GM21529 (cell line): Measurements from ENCODE around the gene SLIT1.

ENCODE experiments used
- ATAC-seq: cut with Tn5 transposase; IDR thresholded peaks from one replicate; pipeline ENCODE4 v1.9.1; 2021; ENCODE audit not compliant: unreplicated experiment

Gene SLIT1

DNA sequence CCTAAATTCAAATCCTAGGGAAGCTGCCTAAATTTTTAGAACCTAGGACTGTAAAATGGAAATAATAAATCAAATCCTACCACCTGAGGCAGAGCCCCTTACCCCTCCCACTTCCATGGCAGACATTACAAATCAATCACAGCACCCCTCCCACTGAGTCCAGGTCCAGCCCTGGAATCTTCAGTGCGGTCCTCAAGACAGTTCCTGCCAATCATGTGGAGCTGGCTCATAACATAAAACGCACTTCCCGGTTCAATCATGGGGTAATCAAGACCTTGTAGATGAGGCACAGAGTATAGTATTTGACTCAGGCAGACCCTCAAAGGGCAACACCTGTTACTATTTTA lies 157.0 kb downstream of the SLIT1 start:
- ATAC-seq = no peak

DNA sequence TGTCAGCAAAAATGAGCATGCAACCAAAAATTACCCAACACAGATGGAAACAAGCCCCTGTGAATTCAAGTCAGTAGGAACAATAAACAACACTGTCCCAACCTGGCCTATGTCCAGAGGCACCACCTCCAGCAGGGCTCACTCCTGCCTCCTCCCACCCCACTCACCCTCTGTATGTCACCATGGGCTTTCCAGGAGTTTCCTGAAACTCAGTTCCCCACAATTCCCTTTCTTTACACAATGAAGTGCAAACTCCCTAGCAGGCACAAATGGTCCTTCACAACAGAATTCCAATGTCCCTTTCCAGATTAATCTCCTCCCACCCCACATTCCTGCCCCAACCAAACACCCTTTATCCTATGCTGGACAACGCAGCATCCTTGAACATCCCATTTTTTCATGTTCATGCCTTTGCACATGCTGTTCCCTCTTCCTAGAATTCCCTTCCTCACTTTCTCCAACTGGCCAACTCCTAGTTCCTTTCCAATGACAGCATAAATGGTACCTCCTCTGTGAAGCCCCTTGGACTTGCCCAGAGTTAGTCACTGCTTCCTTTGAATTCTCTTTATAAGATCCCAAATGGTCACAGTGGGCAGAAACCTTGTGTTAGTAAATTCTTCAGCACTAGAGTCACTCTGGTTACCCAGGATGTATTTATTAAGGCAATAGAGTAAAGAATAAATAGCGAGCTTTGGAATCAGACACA lies 157.5 kb downstream of the SLIT1 start:
- no peak for ATAC-seq

DNA sequence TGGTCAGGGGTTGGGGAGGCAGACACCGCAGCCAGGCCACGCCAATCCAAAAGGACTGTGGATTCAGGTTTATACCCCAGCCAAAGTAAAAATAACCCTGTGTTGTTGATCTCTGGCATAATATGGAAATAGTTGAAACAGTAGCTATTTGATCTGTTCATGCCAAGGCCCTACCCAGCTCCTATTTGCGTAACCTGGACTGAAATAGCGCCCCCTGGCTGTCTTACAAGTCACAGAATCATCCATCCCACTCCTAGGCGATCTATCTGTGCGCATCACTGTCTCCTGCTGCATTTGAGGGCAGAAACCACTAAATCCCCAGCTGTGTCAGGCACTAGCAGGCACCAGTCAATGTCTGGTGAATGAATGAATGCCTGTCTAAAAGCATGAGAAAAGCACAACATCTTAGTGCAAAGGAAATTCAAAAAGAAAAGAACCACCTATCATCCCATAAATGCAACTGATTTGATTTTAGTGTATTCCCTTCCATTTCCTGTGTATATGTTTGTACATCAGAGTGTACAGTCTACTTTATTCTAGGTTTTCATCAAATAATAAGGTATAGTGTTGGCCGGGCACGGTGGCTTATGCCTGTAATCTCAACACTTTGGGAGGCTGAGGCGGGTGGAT lies 160.0 kb downstream of the SLIT1 start:
- ATAC-seq = peak; percentile 42

DNA sequence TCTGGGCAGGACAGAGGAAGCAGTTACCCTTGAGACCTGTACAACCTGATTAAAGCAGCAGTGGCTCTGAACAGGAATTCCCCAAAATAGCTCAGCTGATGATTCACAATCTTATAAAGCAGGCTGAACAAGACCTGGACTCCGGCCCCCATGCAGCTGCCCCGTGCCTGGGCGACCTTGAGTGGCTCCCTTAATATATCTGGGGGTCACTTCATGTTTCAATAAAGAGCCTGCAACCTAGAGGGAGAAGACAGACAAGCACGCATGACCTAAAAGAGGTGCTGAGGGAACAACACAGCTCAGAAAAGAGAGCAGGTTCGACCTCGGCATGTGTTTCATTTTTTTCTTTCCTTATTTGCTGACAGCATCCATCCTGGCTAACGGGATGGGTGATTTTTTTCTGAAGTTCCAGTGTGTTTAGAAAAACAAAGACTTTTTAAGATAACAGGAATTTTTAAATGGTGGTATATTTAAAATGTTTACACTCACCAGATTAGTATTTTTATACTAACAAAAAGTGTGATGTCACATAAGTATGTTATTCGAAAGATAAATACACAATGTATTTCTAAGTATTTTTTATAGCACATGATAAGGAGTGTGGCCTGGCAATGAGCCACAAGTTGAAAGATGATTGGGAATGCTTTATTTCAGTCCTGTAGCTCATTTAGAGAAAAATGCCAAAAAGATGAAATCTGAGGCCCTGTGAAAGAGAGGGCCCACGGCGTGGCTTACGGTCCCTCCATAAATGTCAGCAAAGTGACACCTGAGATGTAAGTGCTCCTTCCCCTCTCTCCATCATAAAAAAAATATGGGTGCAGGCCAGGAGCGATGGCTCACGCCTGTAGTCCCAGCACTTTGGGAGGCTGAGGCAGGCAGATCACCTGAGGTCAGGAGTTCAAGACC lies 161.3 kb downstream of the SLIT1 start:
- ATAC-seq = no peak

DNA sequence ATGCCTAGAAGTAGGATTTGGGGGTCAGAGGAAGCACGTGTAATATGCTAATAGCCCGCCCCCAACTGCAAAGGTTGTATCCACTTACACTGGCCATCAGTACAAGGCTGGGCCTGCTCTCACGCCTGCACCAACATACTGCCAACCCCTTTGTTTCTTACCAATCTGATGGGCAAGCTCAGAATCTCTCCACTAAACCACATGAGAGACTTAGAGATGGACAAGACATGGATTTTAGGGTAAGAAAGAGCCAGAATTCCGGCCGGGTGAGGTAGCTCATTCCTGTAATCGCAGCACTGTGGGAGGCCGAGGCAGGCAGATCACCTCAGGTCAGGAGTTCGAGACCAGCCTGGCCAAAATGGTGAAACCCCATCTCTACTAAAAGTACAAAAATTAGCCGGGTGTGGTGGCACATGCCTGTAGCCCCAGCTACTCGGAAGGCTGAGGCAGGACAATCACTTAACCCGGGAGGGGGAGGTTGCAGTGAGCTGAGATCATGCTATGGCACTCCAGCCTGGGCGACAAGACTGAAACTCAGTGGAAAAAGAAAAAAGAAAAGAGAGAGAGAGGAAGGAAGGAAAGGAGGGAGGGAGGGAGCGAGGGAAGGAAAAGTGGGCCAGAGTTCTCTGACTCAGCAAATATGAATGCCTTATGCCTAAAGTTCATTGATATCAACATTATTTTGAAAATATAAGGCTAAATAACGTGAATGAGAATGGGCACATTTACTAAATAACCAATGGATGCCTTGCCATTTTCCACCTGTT lies 162.2 kb downstream of the SLIT1 start:
- ATAC-seq = no peak

DNA sequence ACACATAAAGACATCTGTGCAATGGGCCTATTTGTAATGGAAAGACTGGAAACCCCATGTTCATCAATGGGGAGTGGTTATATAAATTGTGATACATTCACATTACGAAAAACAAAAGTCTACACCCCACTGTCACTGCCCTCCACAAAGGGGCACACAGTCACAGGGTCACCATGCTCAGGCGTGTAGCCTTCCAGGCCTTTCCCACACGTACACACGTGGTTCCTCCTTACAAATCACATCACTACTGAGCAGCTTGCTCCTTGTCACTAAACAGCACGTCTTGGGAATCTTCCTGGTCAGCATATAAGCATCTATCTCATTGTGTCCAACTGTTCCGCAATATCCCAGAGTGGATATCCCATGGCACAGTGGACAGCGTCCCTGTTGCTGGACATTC lies 163.1 kb downstream of the SLIT1 start:
- no peak for ATAC-seq

DNA sequence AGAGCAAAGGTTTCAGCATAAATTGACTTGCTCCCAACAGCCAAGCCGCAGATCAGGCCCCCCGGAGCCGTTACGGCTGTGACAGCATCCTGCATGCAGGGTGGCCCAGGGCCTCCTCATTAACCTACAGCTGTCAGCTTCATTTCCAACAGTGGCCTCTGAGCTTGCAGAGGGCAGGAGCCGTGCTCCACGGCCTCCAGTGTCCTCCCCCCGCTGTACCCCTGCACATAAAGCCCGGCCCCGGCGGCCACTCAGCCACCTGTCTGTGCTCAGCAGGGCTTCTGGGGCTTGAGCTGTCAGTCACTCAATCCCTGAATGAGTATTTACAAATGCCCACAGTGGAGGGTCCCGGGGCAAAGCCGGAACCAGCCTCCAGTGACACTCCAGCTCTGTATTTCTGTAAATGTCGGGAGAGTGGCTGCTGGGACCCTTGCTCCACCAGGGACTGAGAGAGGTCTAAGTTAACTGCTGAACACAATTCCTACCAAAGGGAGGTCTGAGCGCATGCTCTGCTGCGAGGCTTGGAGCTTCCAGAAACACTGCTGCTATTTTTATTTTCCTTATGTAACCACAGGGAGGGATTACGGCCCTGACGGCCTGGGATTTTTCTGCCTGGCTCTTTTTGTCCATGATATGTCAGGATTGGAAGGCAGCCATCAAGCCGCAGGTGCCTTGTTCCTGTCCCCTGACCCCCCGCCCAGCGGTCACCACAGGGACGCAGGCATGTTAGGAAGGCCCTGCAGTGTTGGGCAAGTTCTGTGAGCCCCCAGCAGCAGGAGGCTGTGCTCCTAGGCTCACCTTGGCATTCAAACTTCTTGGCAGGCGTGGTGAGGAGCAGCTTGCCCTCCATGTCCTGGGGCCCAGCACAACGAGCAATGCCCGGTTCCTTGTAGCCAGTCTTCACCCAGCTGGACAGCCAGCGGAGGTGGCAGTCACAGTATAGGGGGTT lies 165.0 kb downstream of the SLIT1 start:
- ATAC-seq = no peak

DNA sequence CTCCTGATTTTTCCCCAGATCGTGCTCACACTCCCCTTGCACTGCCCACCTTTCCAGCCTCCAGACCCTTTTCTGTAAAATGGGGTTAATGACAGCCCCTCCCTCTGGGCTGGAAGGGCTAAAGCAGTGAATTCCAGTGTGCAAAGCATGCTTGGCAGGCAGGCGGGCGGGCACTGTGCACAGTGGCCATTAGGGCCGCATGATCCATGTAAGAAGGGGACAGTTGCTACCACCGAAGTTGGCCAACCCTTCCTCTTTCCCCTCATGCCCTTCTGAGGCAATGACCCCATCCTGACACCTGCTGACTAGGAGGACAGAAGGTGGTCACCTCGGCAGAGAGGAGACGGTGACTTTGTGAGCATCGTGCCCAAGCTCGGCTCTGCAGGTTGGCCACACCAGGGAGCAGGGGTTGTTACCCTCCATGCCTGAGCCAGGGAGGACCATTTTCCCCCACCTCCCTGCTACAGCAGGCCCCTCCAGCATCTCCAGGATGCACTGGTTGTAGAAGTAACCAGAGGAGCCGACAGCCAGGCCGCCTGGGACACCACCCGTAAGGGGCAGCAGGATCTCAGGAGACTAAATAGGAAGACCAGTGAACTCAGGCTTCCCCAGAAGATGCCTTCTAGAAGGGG lies 166.4 kb downstream of the SLIT1 start:
- ATAC-seq = no peak

DNA sequence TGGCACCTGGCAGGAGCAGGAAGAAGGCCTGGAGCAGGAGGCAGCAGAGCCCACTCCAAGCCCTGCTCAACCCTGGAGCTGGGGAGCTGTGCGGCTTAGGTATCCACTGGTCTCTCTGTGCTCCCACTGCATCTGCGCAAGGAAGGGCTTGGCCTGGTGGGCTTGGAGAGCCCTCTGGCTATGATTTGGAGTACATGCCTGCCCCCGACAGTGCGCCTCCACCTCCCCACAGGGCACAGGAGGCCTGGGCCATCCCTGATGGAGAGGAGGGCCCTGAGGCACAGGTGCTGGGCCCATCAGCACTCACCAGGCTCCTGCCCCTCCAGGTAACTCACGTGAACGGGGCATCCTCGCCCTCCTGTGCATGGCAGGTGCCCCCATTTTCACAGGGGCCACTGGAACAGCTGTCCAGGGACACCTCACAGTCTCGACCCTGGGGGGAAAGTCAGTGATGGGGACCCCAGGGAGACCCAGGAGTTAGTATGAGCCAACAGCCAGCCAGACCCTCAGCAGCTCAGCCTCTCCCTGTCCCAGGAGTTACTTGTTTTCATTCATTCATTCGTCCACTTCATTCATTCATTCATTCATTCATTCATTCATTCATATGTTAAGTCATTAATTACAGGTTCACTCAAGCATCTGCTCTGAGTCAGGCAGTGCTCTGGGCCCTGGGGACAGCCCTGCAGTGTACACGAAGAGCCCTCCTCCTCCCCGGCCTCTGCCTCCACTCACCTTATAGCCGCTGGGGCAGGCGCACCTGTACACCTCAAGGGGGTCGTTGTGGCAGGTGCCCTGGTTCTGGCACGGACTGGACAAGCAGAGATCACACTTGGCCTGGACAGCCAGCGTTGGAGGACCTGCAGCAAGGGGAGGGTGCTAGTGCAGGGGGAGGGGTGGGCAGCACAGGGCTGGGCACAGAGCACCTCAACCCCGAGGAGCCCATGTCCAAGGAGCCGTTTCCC lies 167.2 kb downstream of the SLIT1 start:
- ATAC-seq = no peak

DNA sequence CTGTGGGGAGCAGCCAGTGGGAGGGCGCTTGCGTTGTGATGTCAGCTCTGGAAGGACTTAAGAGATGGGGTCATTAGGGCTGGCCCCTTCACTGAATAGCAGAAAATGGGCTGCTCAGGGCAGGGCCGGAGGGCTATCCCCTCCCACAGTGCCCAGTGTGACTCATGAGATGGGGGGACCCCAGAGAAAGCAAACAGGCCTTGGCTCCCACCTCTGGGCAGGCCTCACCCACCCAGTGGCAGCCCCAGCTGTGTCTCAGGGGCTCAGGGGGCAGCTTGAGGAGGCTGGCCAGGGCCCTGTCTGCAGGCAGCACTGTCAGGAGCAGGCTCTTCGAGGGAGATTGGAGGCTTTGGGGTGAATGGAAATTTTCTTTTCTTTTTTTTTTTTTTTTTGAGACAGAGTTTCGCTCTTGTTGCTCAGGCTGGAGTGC lies 168.3 kb downstream of the SLIT1 start:
- ATAC-seq = no peak

DNA sequence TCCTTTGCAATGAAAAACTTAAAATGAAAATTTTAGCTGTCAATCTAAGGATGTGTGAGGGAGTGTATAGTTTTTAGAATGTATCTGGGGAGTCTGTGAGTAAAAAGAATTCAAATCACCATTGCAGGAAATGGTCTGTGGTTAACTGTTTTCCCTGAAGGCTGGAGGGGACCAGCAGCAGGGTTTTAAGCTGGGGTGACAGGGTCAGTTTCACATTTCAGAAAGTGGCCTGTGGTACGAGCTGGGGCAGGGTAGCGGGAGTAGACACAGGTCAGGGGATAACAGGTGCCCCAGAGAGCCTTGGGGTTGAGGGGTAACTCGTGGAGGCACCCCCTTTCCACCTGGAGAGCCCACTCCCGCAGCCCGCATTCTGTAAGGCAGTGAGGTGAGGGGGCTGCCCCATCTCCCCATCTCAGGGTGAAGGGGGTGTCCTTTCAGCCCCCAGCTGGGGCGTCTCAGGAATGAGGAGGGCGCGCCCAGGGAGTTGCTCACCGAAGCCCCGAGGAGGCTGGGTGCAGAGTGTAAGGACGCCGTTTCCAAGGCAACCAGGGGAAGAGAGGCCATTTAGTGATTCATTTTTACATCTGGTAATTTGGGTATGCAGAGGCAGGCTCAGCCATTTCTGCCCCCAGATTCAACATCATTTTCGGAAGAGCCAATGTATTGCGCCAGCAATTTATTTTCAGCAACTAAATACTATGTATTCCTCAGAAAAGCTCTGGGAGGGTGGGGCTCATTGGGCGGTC lies 168.9 kb downstream of the SLIT1 start:
- peak; percentile 80 for ATAC-seq

DNA sequence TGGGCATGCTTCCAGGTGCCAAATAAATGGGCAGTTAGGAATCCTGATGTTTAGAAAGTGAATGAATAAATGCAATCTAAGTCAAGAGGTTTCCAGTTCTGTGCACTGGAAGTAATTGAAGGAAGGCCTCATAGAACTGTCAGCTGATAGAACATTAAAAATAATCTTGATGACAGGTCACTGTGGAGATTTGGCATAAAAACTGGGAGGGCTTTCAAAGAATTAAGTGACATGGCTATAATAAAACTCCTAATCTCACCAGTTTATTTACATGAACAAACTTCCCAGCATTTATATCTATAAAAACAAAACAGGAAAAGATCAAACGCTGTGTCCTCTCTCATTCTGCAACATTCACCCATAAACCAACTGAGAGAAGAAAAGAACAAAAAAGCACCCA lies 170.5 kb downstream of the SLIT1 start:
- no peak for ATAC-seq

DNA sequence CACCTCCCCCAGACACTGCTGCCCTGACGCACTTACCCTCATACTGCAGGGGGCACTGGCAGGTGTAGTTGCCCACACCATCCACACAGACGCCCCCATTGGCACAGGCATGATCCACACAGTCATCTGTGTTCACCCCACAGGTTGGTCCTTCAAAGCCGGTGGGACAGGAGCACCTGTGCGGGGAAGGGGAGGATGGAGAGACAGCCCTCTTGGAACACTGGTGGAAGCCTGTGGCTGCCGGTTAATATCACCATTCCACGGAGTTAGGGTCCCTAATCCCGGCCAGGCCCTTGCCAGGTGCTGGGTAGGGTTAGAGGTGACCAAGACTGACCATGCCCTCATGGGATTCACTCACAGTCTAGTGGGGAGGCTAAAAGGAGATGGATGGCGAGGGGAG lies 171.8 kb downstream of the SLIT1 start:
- no peak for ATAC-seq

DNA sequence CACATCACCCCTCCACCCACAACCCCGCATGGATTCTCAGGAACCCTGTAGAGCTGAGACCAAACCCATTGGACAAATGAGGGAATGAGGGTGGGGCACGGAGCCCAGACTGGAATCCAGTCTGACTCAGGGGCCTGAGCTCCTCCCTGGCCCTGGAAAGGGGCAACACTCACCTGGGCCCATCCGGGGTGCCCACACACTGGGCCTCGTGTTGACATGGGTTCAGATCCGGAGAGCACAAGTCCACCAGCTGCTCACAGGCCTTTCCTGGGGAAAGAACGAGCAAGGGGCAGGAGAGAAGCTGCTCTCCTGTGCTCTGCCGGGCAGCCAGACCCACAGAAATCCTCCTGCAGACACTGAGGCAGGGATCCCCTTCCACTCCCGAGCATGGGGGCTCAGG lies 172.2 kb downstream of the SLIT1 start:
- ATAC-seq = no peak

DNA sequence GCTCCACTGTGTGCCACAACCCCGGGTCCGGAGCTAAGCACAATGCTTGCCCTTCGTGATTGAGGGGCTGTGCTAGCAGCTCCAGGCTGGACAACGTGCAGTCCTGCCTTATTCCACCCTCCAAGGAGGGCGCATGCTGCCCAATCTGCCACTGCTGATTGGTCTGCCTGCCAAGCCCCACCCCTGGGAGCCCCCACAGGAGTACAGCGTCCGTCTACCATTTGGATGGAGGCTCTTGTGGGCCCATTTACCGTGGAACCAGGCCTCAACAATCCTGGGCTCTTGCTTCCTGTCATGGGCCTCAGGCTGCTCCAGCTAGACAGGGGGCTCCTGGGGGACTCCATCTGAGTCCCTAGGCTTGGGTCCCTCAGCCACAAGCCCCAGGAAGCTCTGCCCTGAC lies 173.3 kb downstream of the SLIT1 start:
- ATAC-seq = no peak

DNA sequence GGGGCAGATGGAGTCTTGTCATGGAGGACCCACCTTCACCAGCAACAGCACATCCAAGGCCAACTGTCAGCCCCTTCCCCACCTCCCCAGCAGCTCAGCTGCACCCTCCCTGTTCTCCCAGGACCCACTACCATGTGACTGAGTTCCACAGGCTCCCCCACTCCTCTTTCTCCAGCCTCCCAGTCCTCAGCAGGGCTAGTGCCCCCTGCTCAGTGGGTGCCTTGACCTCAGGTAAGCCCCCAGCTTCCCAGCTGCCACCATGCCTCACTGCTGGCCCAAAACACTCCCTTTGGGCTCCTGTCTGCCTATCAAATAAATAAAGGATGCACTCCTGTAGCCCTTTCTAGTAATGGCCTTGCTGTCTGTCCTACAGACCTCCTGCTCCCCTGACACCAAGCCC lies 174.4 kb downstream of the SLIT1 start:
- ATAC-seq = no peak

DNA sequence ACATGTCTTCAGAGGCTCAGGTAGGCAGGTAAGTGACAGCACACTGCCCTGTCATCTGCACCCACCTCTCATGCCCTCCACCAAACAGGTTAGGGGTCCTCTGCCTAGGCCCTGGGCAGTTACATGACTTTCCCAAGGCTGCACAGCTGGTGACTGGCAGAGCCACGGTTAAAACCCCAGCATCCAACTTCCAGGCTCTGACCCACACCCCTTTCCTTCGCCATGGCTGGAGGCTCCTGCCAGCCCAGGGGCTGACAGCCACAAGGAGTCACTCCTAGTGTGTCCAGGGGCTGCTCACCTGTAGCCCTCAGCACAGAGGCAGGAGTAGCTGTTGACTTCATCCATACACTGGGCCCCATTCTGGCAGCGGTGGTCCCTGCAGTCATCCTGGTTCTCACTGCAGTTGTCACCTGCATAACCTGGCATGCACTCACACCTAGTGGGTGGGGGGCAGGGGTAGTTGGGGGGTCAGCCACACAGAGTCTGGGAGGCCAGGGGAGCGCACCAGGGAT lies 175.0 kb downstream of the SLIT1 start:
- ATAC-seq = no peak

DNA sequence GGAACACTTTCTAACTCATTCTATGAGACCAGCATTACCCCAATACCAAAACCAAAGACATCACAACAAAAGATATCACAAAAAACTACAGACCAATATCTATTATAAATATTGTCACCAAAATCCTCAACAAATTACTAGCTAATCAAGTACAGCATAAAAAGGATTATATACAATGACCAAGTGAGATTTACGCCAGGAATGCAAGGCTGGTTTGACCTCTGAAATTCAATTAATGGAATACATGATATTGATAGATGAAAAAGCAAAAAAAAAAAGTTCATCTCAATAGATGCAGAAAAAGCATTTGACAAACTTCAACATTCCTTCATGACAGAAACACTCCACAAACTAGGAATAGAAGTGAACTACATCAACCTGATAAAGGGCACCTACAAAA lies 178.3 kb downstream of the SLIT1 start:
- ATAC-seq = no peak
